ENCODE data around the gene MLXIP. TPM values are rescaled to one million over a fixed set of nuclear protein-coding genes. Genes with fewer than 3 reads are reported as not detected.
"Not testable (repeated sequence)": the region's sequence is repeated elsewhere in the genome, so short reads cannot be mapped to it uniquely, and the experiment has no call there.

The MLXIP gene
- total and polyA plus RNA-seq, 9 donors, result 23.2 to 111 (median 83.8) TPM

DNA sequence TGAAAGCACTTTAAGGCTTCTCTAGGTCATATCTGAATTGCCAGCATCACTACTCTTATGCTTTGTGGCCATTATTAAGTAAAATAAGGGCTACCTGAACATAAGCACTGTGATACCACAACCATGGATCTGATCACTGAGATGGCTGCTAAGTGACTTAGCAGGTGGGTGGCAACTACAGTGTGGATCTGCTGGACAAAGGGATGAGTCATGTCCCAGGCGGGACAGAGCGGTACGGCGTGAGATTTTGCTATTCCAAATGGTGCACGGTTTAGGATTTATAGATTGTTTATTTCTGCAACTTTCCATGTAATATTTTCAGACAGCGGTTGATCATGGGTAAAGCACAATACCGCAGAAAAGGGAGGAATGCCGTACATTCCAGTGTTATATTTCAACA, 39.4 kb downstream of the MLXIP start:
- DNase-seq, result peak in 1 of 5 donors; percentile 13
- H3K4me1 ChIP-seq (ENCODE audit: insufficient read depth), result peaks cover 9% of the 10 kb centered on the region
- no peak overlapping the region for H3K27ac ChIP-seq

GRCh38 chr12:122121341-122121740, 42.8 kb downstream of the MLXIP start:
- intact Hi-C loops (cut with DNase I), result loop anchor here in 3 of 4 donors (5.0 to 10.0 kb wide), 3 partner anchors 64 to 317 kb away; partner anchors contain the start of gene SETD1B (in 1 of the 3)
- H3K36me3 ChIP-seq; H3K4me3 ChIP-seq; H3K4me1 ChIP-seq (ENCODE audit: insufficient read depth); H3K9me3 ChIP-seq; H3K27me3 ChIP-seq: not testable (repeated sequence)
- WGBS, 3 donors, result 63 to 78% (median 72%) methylated on average over 11 of the region's 11 CpGs
- peak overlapping the region in 1 of 2 donors; percentile 37 for H3K27ac ChIP-seq
- DNase-seq, result peak in 1 of 5 donors; percentile 34

More for the DNA sequence above, 39.4 kb downstream of the MLXIP start:
- intact Hi-C loops (cut with DNase I), result no loop called here
- TF ChIP-seq, protein P1, sequence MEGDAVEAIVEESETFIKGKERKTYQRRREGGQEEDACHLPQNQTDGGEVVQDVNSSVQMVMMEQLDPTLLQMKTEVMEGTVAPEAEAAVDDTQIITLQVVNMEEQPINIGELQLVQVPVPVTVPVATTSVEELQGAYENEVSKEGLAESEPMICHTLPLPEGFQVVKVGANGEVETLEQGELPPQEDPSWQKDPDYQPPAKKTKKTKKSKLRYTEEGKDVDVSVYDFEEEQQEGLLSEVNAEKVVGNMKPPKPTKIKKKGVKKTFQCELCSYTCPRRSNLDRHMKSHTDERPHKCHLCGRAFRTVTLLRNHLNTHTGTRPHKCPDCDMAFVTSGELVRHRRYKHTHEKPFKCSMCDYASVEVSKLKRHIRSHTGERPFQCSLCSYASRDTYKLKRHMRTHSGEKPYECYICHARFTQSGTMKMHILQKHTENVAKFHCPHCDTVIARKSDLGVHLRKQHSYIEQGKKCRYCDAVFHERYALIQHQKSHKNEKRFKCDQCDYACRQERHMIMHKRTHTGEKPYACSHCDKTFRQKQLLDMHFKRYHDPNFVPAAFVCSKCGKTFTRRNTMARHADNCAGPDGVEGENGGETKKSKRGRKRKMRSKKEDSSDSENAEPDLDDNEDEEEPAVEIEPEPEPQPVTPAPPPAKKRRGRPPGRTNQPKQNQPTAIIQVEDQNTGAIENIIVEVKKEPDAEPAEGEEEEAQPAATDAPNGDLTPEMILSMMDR (IDR thresholded peaks at IDR 0.05), result no peak
- TF ChIP-seq POLR2A (IDR thresholded peaks at IDR 0.05) (no peak), EP300 (IDR thresholded peaks at IDR 0.05) (no peak)
- H3K4me3 ChIP-seq, result no peak overlapping the region
- 49 to 74% (median 55%) methylated on average over 8 of the region's 8 CpGs for WGBS, 3 donors
- H3K9me3 ChIP-seq, result no peaks in the 10 kb centered on the region
- no peaks in the 10 kb centered on the region for H3K36me3 ChIP-seq
- H3K27me3 ChIP-seq, result no peaks in the 10 kb centered on the region

- Histone ChIP-seq H3K27me3 (no peaks in the 10 kb centered on the region), H3K4me1 (ENCODE audit: insufficient read depth) (peaks cover 6% of the 10 kb centered on the region), H3K36me3 (no peaks in the 10 kb centered on the region), H3K27ac (peak overlapping the region in 1 of 2 donors; percentile 37), H3K4me3 (no peak overlapping the region), H3K9me3 (no peaks in the 10 kb centered on the region)
- DNase-seq, result no peak
- TF ChIP-seq, protein P1 (IDR thresholded peaks at IDR 0.05), result no peak
- no peak for TF ChIP-seq POLR2A (IDR thresholded peaks at IDR 0.05)
- no peak for TF ChIP-seq EP300 (IDR thresholded peaks at IDR 0.05)
- intact Hi-C loops (cut with DNase I), result loop anchor here (2.0 to 10.0 kb wide), 4 partner anchors 64 to 317 kb away; partner anchors contain the start of gene SETD1B (in 1 of the 4)
- 57 to 71% (median 69%) methylated on average over 6 of the region's 6 CpGs for WGBS, 3 donors
Measured at GRCh38 chr12:122121745-122122144, 43.2 kb downstream of the MLXIP start.

DNA sequence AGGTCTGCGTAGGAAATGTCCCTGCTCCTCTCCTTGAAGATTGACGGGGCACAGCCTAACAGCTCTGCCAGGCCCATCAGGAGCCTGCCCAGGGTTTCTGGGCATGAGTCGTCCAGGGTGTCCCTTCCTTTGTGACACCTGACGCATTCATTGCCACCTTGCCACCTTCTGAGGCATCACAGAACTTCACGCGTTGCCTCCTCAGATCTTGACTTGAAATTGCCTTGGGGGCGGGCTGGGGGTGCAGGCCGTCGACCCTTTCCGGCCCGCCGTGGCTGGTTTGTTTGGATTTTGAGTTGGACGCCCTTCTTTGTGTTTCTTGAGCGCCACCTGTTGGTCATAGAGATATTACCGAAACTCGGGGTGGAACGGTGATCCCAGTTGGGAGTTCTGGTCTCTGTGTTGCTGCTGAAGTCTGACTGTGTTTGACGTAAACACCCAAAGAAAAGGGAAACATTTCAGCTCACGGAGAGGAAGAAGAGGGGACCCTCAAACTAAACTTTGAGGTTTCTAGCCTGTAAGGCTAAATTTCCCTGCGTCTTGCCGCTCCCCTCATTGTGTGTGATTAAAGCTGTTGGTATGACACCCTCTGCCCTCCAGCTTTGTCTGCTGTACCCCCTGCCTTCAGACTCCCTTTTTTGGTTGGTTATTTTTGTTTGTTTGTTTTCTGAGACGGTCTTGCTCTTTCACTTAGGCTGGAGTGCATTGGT, 44.6 kb downstream of the MLXIP start:
- WGBS, 3 donors, result 16 to 21% (median 18%) methylated on average over 22 of the region's 22 CpGs
- Histone ChIP-seq H3K27me3 (no peaks in the 10 kb centered on the region), H3K4me3 (no peak overlapping the region), H3K36me3 (no peaks in the 10 kb centered on the region), H3K9me3 (no peaks in the 10 kb centered on the region), H3K4me1 (ENCODE audit: insufficient read depth) (peaks cover 5% of the 10 kb centered on the region), H3K27ac (peak overlapping the region; percentile 16 to 25)
- DNase-seq, result peak; percentile 70 to 83 (median 79)
- intact Hi-C loops (cut with DNase I), result loop anchor here (2.0 to 10.0 kb wide), 4 partner anchors 66 to 318 kb away; partner anchors contain the start of gene SETD1B (in 1 of the 4)
- no peak for TF ChIP-seq POLR2A (IDR thresholded peaks at IDR 0.05)
- TF ChIP-seq, protein P1 (IDR thresholded peaks at IDR 0.05), result peak; percentile 73 to 90 (median 90)

DNA sequence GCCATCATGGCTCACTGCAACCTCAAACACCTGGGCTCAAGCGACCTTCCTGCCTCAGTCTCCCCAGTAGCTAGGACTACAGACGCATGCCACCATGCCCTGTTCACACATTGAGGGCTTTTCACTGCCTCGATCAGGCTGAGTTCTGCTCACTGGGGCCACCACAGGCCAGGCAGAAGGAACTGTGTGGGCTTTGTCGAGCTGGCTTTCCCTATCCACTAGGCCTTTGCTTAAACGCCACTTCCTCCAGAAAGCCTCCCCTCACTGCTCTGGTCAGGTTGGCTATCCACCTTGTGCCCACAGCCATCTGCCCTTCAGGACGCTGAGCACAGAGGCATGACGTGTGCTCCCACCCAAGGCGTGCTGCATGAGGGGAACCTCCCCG, 45.2 kb downstream of the MLXIP start:
- TF ChIP-seq POLR2A (IDR thresholded peaks at IDR 0.05) (no peak), EP300 (IDR thresholded peaks at IDR 0.05) (no peak)
- TF ChIP-seq, protein P1 (IDR thresholded peaks at IDR 0.05), result no peak
- no peaks in the 10 kb centered on the region for H3K27me3 ChIP-seq

More for the DNA sequence above, 45.2 kb downstream of the MLXIP start:
- WGBS, 3 donors, result 75 to 79% (median 76%) methylated on average over 9 of the region's 9 CpGs
- H3K9me3 ChIP-seq, result no peaks in the 10 kb centered on the region
- H3K36me3 ChIP-seq, result no peaks in the 10 kb centered on the region
- no peak overlapping the region for H3K4me3 ChIP-seq
- DNase-seq, result no peak
- H3K27ac ChIP-seq, result peak overlapping the region in 1 of 2 donors; percentile 16
- intact Hi-C loops (cut with DNase I), result loop anchor here (2.0 to 10.0 kb wide), 4 partner anchors 66 to 319 kb away; partner anchors contain the start of gene SETD1B (in 1 of the 4)
- peaks cover 5% of the 10 kb centered on the region for H3K4me1 ChIP-seq (ENCODE audit: insufficient read depth)

All from ovary (tissue), 9 donors.